GM23248 (cell line): ENCODE results near the gene INSL3. TPM values are rescaled to one million over a fixed set of nuclear protein-coding genes. Genes with fewer than 3 reads are reported as not detected.

Experiments used
- DNase-seq: peaks from one replicate; pipeline ENCODE4 v3.0.0-alpha.2; 2015
- H2AFZ ChIP-seq: fragments of 200-600 bp; sonication (generic); 2 replicates; pipeline ENCODE4 v1.6.1; 2016; ENCODE audit warnings: antibody characterized with exemption
- H3F3A ChIP-seq: fragments of 200-600 bp; sonication (generic); 2 replicates; pipeline ENCODE4 v1.6.1; 2016; ENCODE audit warnings: mild to moderate bottlenecking, antibody characterized with exemption, mixed run types; ENCODE audit not compliant: insufficient read depth
- H3K27ac ChIP-seq: fragments of 200-600 bp; sonication (generic); 2 replicates; pipeline ENCODE4 v1.5.1; 2016; ENCODE audit warnings: mild to moderate bottlenecking
- H3K27me3 ChIP-seq: fragments of 200-600 bp; sonication (generic); replicated peaks from 2 replicates; pipeline ENCODE4 v1.6.1; 2016; ENCODE audit warnings: mild to moderate bottlenecking; ENCODE audit not compliant: insufficient read depth
- H3K36me3 ChIP-seq: fragments of 200-600 bp; sonication (generic); 2 replicates; pipeline ENCODE4 v1.6.1; 2016; ENCODE audit warnings: low read depth, mild to moderate bottlenecking
- H3K4me1 ChIP-seq: fragments of 200-600 bp; sonication (generic); 2 replicates; pipeline ENCODE4 v1.6.1; 2016; ENCODE audit warnings: mild to moderate bottlenecking; ENCODE audit not compliant: insufficient read depth
- H3K4me2 ChIP-seq: fragments of 200-600 bp; sonication (generic); one replicate; pipeline ENCODE4 v1.6.1; 2016; ENCODE audit warnings: mild to moderate bottlenecking; ENCODE audit not compliant: unreplicated experiment
- H3K4me3 ChIP-seq: fragments of 200-600 bp; sonication (generic); 2 replicates; pipeline ENCODE4 v1.5.1; 2016; ENCODE audit warnings: mild to moderate bottlenecking
- H3K79me2 ChIP-seq: fragments of 200-600 bp; sonication (generic); 2 replicates; pipeline ENCODE4 v1.6.1; 2016; ENCODE audit warnings: mild to moderate bottlenecking; ENCODE audit not compliant: insufficient read depth
- H3K9ac ChIP-seq: fragments of 200-600 bp; sonication (generic); 2 replicates; pipeline ENCODE4 v1.6.1; 2016; ENCODE audit warnings: mild to moderate bottlenecking
- H3K9me2 ChIP-seq: fragments of 200-600 bp; sonication (generic); 2 replicates; pipeline ENCODE4 v1.6.1; 2016; ENCODE audit warnings: mixed run types, mild to moderate bottlenecking, moderate library complexity; ENCODE audit not compliant: insufficient read depth
- H3K9me3 ChIP-seq: fragments of 200-600 bp; sonication (generic); one replicate; pipeline ENCODE4 v1.6.1; 2017; ENCODE audit warnings: low read depth
- H4K20me1 ChIP-seq: fragments of 200-600 bp; sonication (generic); 2 replicates; pipeline ENCODE4 v1.6.0; 2016; ENCODE audit not compliant: insufficient read depth
- EZH2 ChIP-seq: fragments of 200-600 bp; sonication (generic); IDR thresholded peaks from 2 replicates; pipeline ENCODE4 v1.6.1; 2018; ENCODE audit warnings: antibody characterized with exemption, mild to moderate bottlenecking; ENCODE audit not compliant: insufficient read depth, poor library complexity, severe bottlenecking
- EZH2phosphoT487 ChIP-seq: fragments of 200-600 bp; sonication (generic); IDR thresholded peaks from 2 replicates; pipeline ENCODE4 v1.6.1; 2018; ENCODE audit warnings: antibody characterized with exemption, moderate library complexity, mild to moderate bottlenecking, low read depth; ENCODE audit not compliant: insufficient read depth
- WGBS, 2 experiments: methylation state at CpG; one replicate each; pipeline ENCODE4 v1.1.6; 2015 to 2017; ENCODE audit warnings: low lambda C conversion rate in 2 of 2, low coverage in 1 of 2; ENCODE audit errors: missing lambda C conversion rate in 2 of 2; 5-methylcytosine and 5-hydroxymethylcytosine counted together
- in situ Hi-C: fragments of 300-500 bp; cut with MboI; formaldehyde crosslinking; loops from 2 replicates; pipeline ENCODE4 v1.15.0; 2020
- polyA plus RNA-seq: library from polyadenylated mRNA; unstranded; fragments of >200 nt; fragmentation: Nextera tagmentation; extraction: Ambion mirVana; gene quantifications from 2 replicates; pipeline ENCODE4 v1.2.1, GENCODE V29; 2016
- total RNA-seq: library from RNA; depleted of rRNA; stranded (reverse); fragments of >200 nt; shearing (Covaris generic); gene quantifications from 2 replicates; pipeline ENCODE4 v1.2.3, GENCODE V29; 2014

INSL3 gene
- total and polyA plus RNA-seq, 2 experiments from 2014 or later, result not detected

- WGBS, 2 experiments, result 47 to 56% methylated on average over 5 of the region's 5 CpGs
- H3K9me2 ChIP-seq, result no peaks in the 10 kb centered on the region
- H3K27me3 ChIP-seq, result peaks cover 5% of the 10 kb centered on the region; the same call in 1 of the 2 replicates
- H3K4me3 ChIP-seq, result no peak overlapping the region
- DNase-seq, result no peak
- H2AFZ ChIP-seq, result no peak overlapping the region
- in situ Hi-C loops, result no loop called here
- no peaks in the 10 kb centered on the region for H3F3A ChIP-seq
- no peaks in the 10 kb centered on the region for H3K36me3 ChIP-seq
- H3K27ac ChIP-seq, result no peak overlapping the region
- TF ChIP-seq EZH2 (no peak), EZH2phosphoT487 (no peak)
- no peak overlapping the region for H3K4me2 ChIP-seq
- no peaks in the 10 kb centered on the region for H3K79me2 ChIP-seq
- no peaks in the 10 kb centered on the region for H3K9me3 ChIP-seq
- no peaks in the 10 kb centered on the region for H3K4me1 ChIP-seq
- no peaks in the 10 kb centered on the region for H4K20me1 ChIP-seq
- no peak overlapping the region for H3K9ac ChIP-seq
These were observed 9.2 kb downstream of the INSL3 start for GRCh38 chr19:17812099-17812498.

GRCh38 chr19:17811681-17812080 lies 9.6 kb downstream of the INSL3 start:
- H3K4me1 ChIP-seq, result no peaks in the 10 kb centered on the region
- no peaks in the 10 kb centered on the region for H3F3A ChIP-seq
- H3K4me3 ChIP-seq, result no peak overlapping the region
- H3K9me3 ChIP-seq, result no peaks in the 10 kb centered on the region
- H3K27me3 ChIP-seq, result peaks cover 5% of the 10 kb centered on the region; the same call in 1 of the 2 replicates
- H3K4me2 ChIP-seq, result no peak overlapping the region
- H4K20me1 ChIP-seq, result no peaks in the 10 kb centered on the region
- no peak overlapping the region for H3K9ac ChIP-seq
- in situ Hi-C loops, result no loop called here
- no peaks in the 10 kb centered on the region for H3K9me2 ChIP-seq
- H2AFZ ChIP-seq, result no peak overlapping the region
- WGBS, 2 experiments, result 73 to 78% methylated on average over 20 of the region's 20 CpGs
- no peaks in the 10 kb centered on the region for H3K36me3 ChIP-seq
- no peak overlapping the region for H3K27ac ChIP-seq
- TF ChIP-seq EZH2phosphoT487, result no peak
- no peak for TF ChIP-seq EZH2
- no peak for DNase-seq
- H3K79me2 ChIP-seq, result no peaks in the 10 kb centered on the region

DNA sequence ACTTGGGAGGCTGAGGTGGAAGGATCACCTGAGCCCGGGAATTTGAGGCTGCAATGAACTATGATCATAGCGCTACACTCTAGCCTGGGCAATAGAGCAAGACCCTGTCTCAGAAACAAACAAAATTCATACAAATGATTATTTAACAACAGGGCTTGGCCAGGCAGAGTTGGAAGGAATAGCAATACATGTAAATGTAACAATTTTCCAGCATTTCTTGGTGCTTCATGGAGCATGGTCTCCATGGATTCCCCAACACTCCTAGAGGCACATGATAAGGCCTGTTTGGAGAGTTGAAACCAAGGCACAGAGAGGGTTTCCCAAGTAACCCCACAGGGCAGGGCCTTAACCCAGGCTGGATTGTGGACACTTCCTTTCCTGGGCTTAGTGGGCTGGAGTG lies 10.2 kb downstream of the INSL3 start:
- H3K4me2 ChIP-seq, result no peak overlapping the region
- no peak overlapping the region for H3K4me3 ChIP-seq
- H3K9ac ChIP-seq, result no peak overlapping the region
- in situ Hi-C loops, result no loop called here
- TF ChIP-seq EZH2, result no peak
- no peak for TF ChIP-seq EZH2phosphoT487
- no peaks in the 10 kb centered on the region for H3K9me3 ChIP-seq
- H4K20me1 ChIP-seq, result no peaks in the 10 kb centered on the region
- H3K4me1 ChIP-seq, result no peaks in the 10 kb centered on the region
- no peaks in the 10 kb centered on the region for H3F3A ChIP-seq
- no peaks in the 10 kb centered on the region for H3K9me2 ChIP-seq
- H3K79me2 ChIP-seq, result no peaks in the 10 kb centered on the region
- no peak for DNase-seq
- H3K36me3 ChIP-seq, result no peaks in the 10 kb centered on the region
- H2AFZ ChIP-seq, result no peak overlapping the region
- 67 to 70% methylated on average over 2 of the region's 2 CpGs for WGBS, 2 experiments
- H3K27me3 ChIP-seq, result peaks cover 5% of the 10 kb centered on the region
- H3K27ac ChIP-seq, result no peak overlapping the region

DNA sequence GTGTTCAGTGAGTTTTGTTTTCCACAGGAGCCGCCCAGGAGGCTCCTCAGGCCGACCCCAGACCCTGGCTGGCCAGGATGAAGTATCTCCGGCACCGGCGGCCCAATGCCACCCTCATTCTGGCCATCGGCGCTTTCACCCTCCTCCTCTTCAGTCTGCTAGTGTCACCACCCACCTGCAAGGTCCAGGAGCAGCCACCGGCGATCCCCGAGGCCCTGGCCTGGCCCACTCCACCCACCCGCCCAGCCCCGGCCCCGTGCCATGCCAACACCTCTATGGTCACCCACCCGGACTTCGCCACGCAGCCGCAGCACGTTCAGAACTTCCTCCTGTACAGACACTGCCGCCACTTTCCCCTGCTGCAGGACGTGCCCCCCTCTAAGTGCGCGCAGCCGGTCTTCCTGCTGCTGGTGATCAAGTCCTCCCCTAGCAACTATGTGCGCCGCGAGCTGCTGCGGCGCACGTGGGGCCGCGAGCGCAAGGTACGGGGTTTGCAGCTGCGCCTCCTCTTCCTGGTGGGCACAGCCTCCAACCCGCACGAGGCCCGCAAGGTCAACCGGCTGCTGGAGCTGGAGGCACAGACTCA lies 13.5 kb downstream of the INSL3 start:
- H3K4me1 ChIP-seq, result no peaks in the 10 kb centered on the region
- no peak overlapping the region for H3K27ac ChIP-seq
- no peak for TF ChIP-seq EZH2phosphoT487
- TF ChIP-seq EZH2, result no peak
- no peaks in the 10 kb centered on the region for H3F3A ChIP-seq
- no peak for DNase-seq
- no peak overlapping the region for H2AFZ ChIP-seq
- no peaks in the 10 kb centered on the region for H4K20me1 ChIP-seq
- H3K36me3 ChIP-seq, result no peaks in the 10 kb centered on the region
- in situ Hi-C loops, result no loop called here
- peaks cover 5% of the 10 kb centered on the region for H3K27me3 ChIP-seq
- H3K4me2 ChIP-seq, result no peak overlapping the region
- no peaks in the 10 kb centered on the region for H3K79me2 ChIP-seq
- no peaks in the 10 kb centered on the region for H3K9me3 ChIP-seq
- no peak overlapping the region for H3K9ac ChIP-seq
- H3K9me2 ChIP-seq, result no peaks in the 10 kb centered on the region
- WGBS, 2 experiments, result 68 to 76% methylated on average over 27 to 38 of the region's 38 CpGs
- no peak overlapping the region for H3K4me3 ChIP-seq
